ENCODE data around the gene MAPK8.

The MAPK8 gene

GRCh38 chr10:48414778-48415177, 108.3 kb downstream of the MAPK8 start:
- no peaks in the 10 kb centered on the region for H4K20me1 ChIP-seq (ENCODE audit: insufficient read depth, low read length)
- H3K79me2 ChIP-seq (ENCODE audit: low read length) = no peaks in the 10 kb centered on the region
- no peaks in the 10 kb centered on the region for H3K9me2 ChIP-seq (replicated peaks; ENCODE audit: insufficient read depth, low read length)
- no peak overlapping the region for H3K4me2 ChIP-seq (ENCODE audit: low read depth, low read length)
- no peaks in the 10 kb centered on the region for H3K9me3 ChIP-seq (replicated peaks; ENCODE audit: insufficient read depth, low read length)
- peaks cover 8% of the 10 kb centered on the region; the same call in 1 of the 2 replicates for H3K36me3 ChIP-seq (replicated peaks; ENCODE audit: insufficient read depth, low read length)
- H3K27me3 ChIP-seq (replicated peaks; ENCODE audit: insufficient read depth, low read length) = no peaks in the 10 kb centered on the region
- H2AFZ ChIP-seq (ENCODE audit: low read length) = no peak overlapping the region
- no peaks in the 10 kb centered on the region for H3K4me1 ChIP-seq (ENCODE audit: low read length)
- DNase-seq = no peak
- no peaks in the 10 kb centered on the region for H3F3A ChIP-seq (ENCODE audit: insufficient read depth, low read length)
- no peak overlapping the region for H3K9ac ChIP-seq (ENCODE audit: low read length)
- H3K4me3 ChIP-seq (ENCODE audit: low read length) = no peak overlapping the region
- TF ChIP-seq EZH2 (optimal IDR thresholded peaks at IDR 0.05; ENCODE audit: low read depth, low read length) (no peak), EZH2phosphoT487 (IDR thresholded peaks at IDR 0.05; ENCODE audit: low read length) (no peak), CTCF (IDR thresholded peaks at IDR 0.05; ENCODE audit: low read length) (no peak)
- no peak overlapping the region for H3K27ac ChIP-seq (ENCODE audit: low read length)

GRCh38 chr10:48416584-48417232, 110.2 kb downstream of the MAPK8 start:
- no peak for DNase-seq
- Histone ChIP-seq H3K9ac (ENCODE audit: low read length) (no peak overlapping the region), H2AFZ (ENCODE audit: low read length) (no peak overlapping the region), H3K4me1 (ENCODE audit: low read length) (no peaks in the 10 kb centered on the region), H3K4me2 (ENCODE audit: low read depth, low read length) (no peak overlapping the region), H3K9me3 (replicated peaks; ENCODE audit: insufficient read depth, low read length) (no peaks in the 10 kb centered on the region), H3F3A (ENCODE audit: insufficient read depth, low read length) (no peaks in the 10 kb centered on the region), H4K20me1 (ENCODE audit: insufficient read depth, low read length) (no peaks in the 10 kb centered on the region), H3K79me2 (ENCODE audit: low read length) (no peaks in the 10 kb centered on the region), H3K4me3 (ENCODE audit: low read length) (no peak overlapping the region), H3K9me2 (replicated peaks; ENCODE audit: insufficient read depth, low read length) (no peaks in the 10 kb centered on the region), H3K27me3 (replicated peaks; ENCODE audit: insufficient read depth, low read length) (no peaks in the 10 kb centered on the region), H3K36me3 (replicated peaks; ENCODE audit: insufficient read depth, low read length) (peaks cover 8% of the 10 kb centered on the region; the same call in 1 of the 2 replicates), H3K27ac (ENCODE audit: low read length) (no peak overlapping the region)
- TF ChIP-seq CTCF (IDR thresholded peaks at IDR 0.05; ENCODE audit: low read length) (no peak), EZH2 (optimal IDR thresholded peaks at IDR 0.05; ENCODE audit: low read depth, low read length) (no peak), EZH2phosphoT487 (IDR thresholded peaks at IDR 0.05; ENCODE audit: low read length) (no peak)

- Histone ChIP-seq H3K27me3 (replicated peaks; ENCODE audit: insufficient read depth, low read length) (no peaks in the 10 kb centered on the region), H3K9ac (ENCODE audit: low read length) (no peak overlapping the region), H3K4me1 (ENCODE audit: low read length) (no peaks in the 10 kb centered on the region), H3K9me2 (replicated peaks; ENCODE audit: insufficient read depth, low read length) (no peaks in the 10 kb centered on the region), H3K4me2 (ENCODE audit: low read depth, low read length) (no peak overlapping the region), H3K36me3 (replicated peaks; ENCODE audit: insufficient read depth, low read length) (peaks cover 8% of the 10 kb centered on the region; the same call in 1 of the 2 replicates), H2AFZ (ENCODE audit: low read length) (no peak overlapping the region), H3F3A (ENCODE audit: insufficient read depth, low read length) (no peaks in the 10 kb centered on the region), H3K79me2 (ENCODE audit: low read length) (no peaks in the 10 kb centered on the region), H3K9me3 (replicated peaks; ENCODE audit: insufficient read depth, low read length) (no peaks in the 10 kb centered on the region), H3K4me3 (ENCODE audit: low read length) (no peak overlapping the region), H4K20me1 (ENCODE audit: insufficient read depth, low read length) (no peaks in the 10 kb centered on the region), H3K27ac (ENCODE audit: low read length) (no peak overlapping the region)
- TF ChIP-seq EZH2 (optimal IDR thresholded peaks at IDR 0.05; ENCODE audit: low read depth, low read length) (no peak), CTCF (IDR thresholded peaks at IDR 0.05; ENCODE audit: low read length) (no peak), EZH2phosphoT487 (IDR thresholded peaks at IDR 0.05; ENCODE audit: low read length) (no peak)
- no peak for DNase-seq
Measured at GRCh38 chr10:48417374-48417773, 110.9 kb downstream of the MAPK8 start.

Data from MM.1S (cell line).